Loucy (cell line): ENCODE data around the gene ETV3.

Source experiments
- H2AFZ ChIP-seq: fragments of 200-600 bp; sonication (generic); 2 replicates; pipeline ENCODE4 v1.6.0; 2016; ENCODE audit warnings: antibody characterized with exemption, mild to moderate bottlenecking, low read length, moderate library complexity
- H3F3A ChIP-seq: fragments of 200-600 bp; 2 replicates; pipeline ENCODE4 v1.6.0; 2016; ENCODE audit warnings: antibody characterized with exemption, low read depth, mild to moderate bottlenecking
- H3K27me3 ChIP-seq: fragments of 200-600 bp; sonication (generic); 2 replicates; pipeline ENCODE4 v1.6.1; 2014; ENCODE audit warnings: low read length, mild to moderate bottlenecking; ENCODE audit not compliant: insufficient read depth, poor library complexity, severe bottlenecking
- H3K36me3 ChIP-seq: fragments of 200-600 bp; sonication (generic); 2 replicates; pipeline ENCODE4 v1.6.1; 2016; ENCODE audit warnings: low read length; ENCODE audit not compliant: insufficient read depth
- H3K4me1 ChIP-seq: fragments of 200-600 bp; sonication (generic); 2 replicates; pipeline ENCODE4 v1.5.1; 2014; ENCODE audit warnings: low read length, mild to moderate bottlenecking; ENCODE audit not compliant: insufficient read depth, poor library complexity, severe bottlenecking
- H3K4me2 ChIP-seq: fragments of 200-600 bp; sonication (generic); 2 replicates; pipeline ENCODE4 v1.6.0; 2014; ENCODE audit warnings: antibody characterized with exemption, low read length, low read depth, mild to moderate bottlenecking; ENCODE audit not compliant: poor library complexity, severe bottlenecking
- H3K4me3 ChIP-seq: fragments of 200-600 bp; sonication (generic); 2 replicates; pipeline ENCODE4 v1.5.1; 2014; ENCODE audit warnings: low read length, mild to moderate bottlenecking, mixed read lengths; ENCODE audit not compliant: poor library complexity, severe bottlenecking
- H3K79me2 ChIP-seq: fragments of 200-600 bp; sonication (generic); 2 replicates; pipeline ENCODE4 v1.6.1; 2014; ENCODE audit warnings: low read length; ENCODE audit not compliant: insufficient read depth
- H3K9ac ChIP-seq: fragments of 200-600 bp; sonication (generic); 2 replicates; pipeline ENCODE4 v1.6.0; 2014; ENCODE audit warnings: mild to moderate bottlenecking, low read depth, low read length, moderate library complexity; ENCODE audit not compliant: poor library complexity, severe bottlenecking
- H3K9me2 ChIP-seq: fragments of 200-600 bp; sonication (generic); replicated peaks from 2 replicates; pipeline ENCODE4 v1.6.1; 2016; ENCODE audit warnings: low read depth, low read length, mixed read lengths
- H3K9me3 ChIP-seq: fragments of 200-600 bp; sonication (generic); 2 replicates; pipeline ENCODE4 v1.6.1; 2014; ENCODE audit warnings: mild to moderate bottlenecking, antibody characterized with exemption, low read length, low read depth; ENCODE audit not compliant: insufficient read depth
- H4K20me1 ChIP-seq: fragments of 200-600 bp; sonication (generic); 2 replicates; pipeline ENCODE4 v1.6.0; 2014; ENCODE audit warnings: antibody characterized with exemption, low read length, mild to moderate bottlenecking; ENCODE audit not compliant: insufficient read depth, poor library complexity, severe bottlenecking
- CTCF ChIP-seq: fragments of 200-600 bp; sonication (generic); conservative IDR thresholded peaks from 2 replicates; pipeline ENCODE4 v1.5.1; 2014; ENCODE audit warnings: mild to moderate bottlenecking, antibody characterized with exemption, low read length
- EZH2phosphoT487 ChIP-seq: fragments of 200-600 bp; IDR thresholded peaks from 2 replicates; pipeline ENCODE4 v1.6.1; 2018; ENCODE audit warnings: antibody characterized with exemption, mild to moderate bottlenecking, moderate library complexity, borderline replicate concordance

Gene ETV3

GRCh38 chr1:157132111-157132510, 6.1 kb downstream of the ETV3 start:
- Histone ChIP-seq H2AFZ (no peak overlapping the region), H3K4me2 (no peak overlapping the region), H3K9me3 (no peaks in the 10 kb centered on the region), H4K20me1 (peaks cover 60% of the 10 kb centered on the region), H3K4me1 (peaks cover 45% of the 10 kb centered on the region), H3K9me2 (no peaks in the 10 kb centered on the region), H3K4me3 (no peak overlapping the region), H3F3A (0 out of 2 replicates have a peak, but pooled peaks cover 7% of the 10 kb centered on the region), H3K79me2 (peaks cover 38% of the 10 kb centered on the region), H3K27me3 (no peaks in the 10 kb centered on the region), H3K9ac (no peak overlapping the region), H3K36me3 (peaks cover 45% of the 10 kb centered on the region; the same call in 1 of the 2 replicates)
- no peak for TF ChIP-seq EZH2phosphoT487

GRCh38 chr1:157131281-157131680, 6.9 kb downstream of the ETV3 start:
- H4K20me1 ChIP-seq = peaks cover 52% of the 10 kb centered on the region
- H3K9ac ChIP-seq = no peak overlapping the region
- TF ChIP-seq CTCF (no peak), EZH2phosphoT487 (no peak)
- H3K9me2 ChIP-seq = no peaks in the 10 kb centered on the region
- 0 out of 2 replicates have a peak, but pooled peaks cover 7% of the 10 kb centered on the region for H3F3A ChIP-seq
- no peak overlapping the region for H3K4me3 ChIP-seq
- H3K79me2 ChIP-seq = peaks cover 29% of the 10 kb centered on the region
- peaks cover 45% of the 10 kb centered on the region; the same call in 1 of the 2 replicates for H3K36me3 ChIP-seq
- H3K4me1 ChIP-seq = peaks cover 37% of the 10 kb centered on the region
- no peaks in the 10 kb centered on the region for H3K9me3 ChIP-seq
- H2AFZ ChIP-seq = no peak overlapping the region
- no peaks in the 10 kb centered on the region for H3K27me3 ChIP-seq
- no peak overlapping the region for H3K4me2 ChIP-seq

DNA sequence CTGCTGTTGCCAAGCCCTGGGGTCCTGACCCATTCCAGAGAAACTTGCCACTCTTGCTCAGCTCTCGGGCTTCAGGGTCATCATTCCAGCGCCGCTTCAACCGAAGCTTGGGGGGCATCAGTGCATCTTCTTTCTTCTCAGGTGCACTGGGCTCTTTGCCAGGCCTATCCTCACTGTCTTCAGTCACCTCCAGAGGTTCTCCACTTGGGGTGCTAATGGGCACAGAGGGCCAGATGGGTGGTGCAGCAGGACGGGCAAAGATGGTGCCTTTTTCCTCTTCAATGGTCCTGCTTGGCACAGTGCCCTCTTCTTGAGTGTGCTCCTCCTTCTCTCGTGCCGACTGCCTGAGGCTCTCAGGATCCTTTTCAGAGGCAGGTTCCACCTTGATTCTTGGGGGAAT, 13.3 kb downstream of the ETV3 start:
- H2AFZ ChIP-seq = no peak overlapping the region
- no peaks in the 10 kb centered on the region for H4K20me1 ChIP-seq
- H3K9ac ChIP-seq = no peak overlapping the region
- H3K9me3 ChIP-seq = no peaks in the 10 kb centered on the region
- H3K4me1 ChIP-seq = no peaks in the 10 kb centered on the region
- H3K79me2 ChIP-seq = no peaks in the 10 kb centered on the region
- TF ChIP-seq CTCF = peak; percentile 32
- no peak for TF ChIP-seq EZH2phosphoT487
- peaks cover 40% of the 10 kb centered on the region; the same call in 1 of the 2 replicates for H3K36me3 ChIP-seq
- no peaks in the 10 kb centered on the region for H3K9me2 ChIP-seq
- H3F3A ChIP-seq = no peaks in the 10 kb centered on the region
- H3K4me2 ChIP-seq = no peak overlapping the region
- no peaks in the 10 kb centered on the region for H3K27me3 ChIP-seq
- H3K4me3 ChIP-seq = no peak overlapping the region

DNA sequence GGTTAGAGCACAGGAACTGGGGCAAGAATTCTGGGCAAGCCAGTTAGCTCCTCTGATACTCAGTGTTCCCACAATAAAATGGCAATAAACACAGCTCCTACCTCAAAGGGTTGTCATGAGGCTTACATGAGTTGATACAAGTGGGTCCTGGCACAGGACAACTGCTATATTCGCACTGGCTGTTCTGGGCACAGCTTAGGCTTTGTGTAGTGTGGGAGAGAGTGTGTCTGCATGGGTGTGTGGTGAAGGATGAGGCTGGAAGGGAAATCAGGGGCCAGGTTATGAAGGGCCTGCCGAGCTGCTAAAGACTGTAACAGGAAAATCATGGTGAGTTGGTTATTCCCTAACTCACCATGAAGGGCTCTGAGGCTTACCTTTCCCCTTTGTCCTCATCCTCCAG, 18.7 kb downstream of the ETV3 start:
- H4K20me1 ChIP-seq = no peaks in the 10 kb centered on the region
- no peaks in the 10 kb centered on the region for H3K79me2 ChIP-seq
- no peaks in the 10 kb centered on the region for H3K9me3 ChIP-seq
- TF ChIP-seq CTCF (no peak), EZH2phosphoT487 (no peak)
- no peaks in the 10 kb centered on the region for H3K4me1 ChIP-seq
- H3K4me3 ChIP-seq = no peak overlapping the region
- no peak overlapping the region for H3K4me2 ChIP-seq
- H3K9ac ChIP-seq = no peak overlapping the region
- no peaks in the 10 kb centered on the region for H3K9me2 ChIP-seq
- no peaks in the 10 kb centered on the region for H3F3A ChIP-seq
- no peaks in the 10 kb centered on the region for H3K27me3 ChIP-seq
- H3K36me3 ChIP-seq = peaks cover 18% of the 10 kb centered on the region; the same call in 1 of the 2 replicates
- no peak overlapping the region for H2AFZ ChIP-seq
